Stimulated activated CD4-positive, alpha-beta T cell treated with anti-CD3 and anti-CD28 coated beads, Interleukin-1b, Interleukin-23, amount 100 ng/mL, for 48 hours (primary cell): Measurements from ENCODE around the gene NXPH4.

Experiments used
- DNase-seq: peaks from one replicate; pipeline ENCODE4 v3.0.0-alpha.2; 2020

Gene NXPH4

DNA sequence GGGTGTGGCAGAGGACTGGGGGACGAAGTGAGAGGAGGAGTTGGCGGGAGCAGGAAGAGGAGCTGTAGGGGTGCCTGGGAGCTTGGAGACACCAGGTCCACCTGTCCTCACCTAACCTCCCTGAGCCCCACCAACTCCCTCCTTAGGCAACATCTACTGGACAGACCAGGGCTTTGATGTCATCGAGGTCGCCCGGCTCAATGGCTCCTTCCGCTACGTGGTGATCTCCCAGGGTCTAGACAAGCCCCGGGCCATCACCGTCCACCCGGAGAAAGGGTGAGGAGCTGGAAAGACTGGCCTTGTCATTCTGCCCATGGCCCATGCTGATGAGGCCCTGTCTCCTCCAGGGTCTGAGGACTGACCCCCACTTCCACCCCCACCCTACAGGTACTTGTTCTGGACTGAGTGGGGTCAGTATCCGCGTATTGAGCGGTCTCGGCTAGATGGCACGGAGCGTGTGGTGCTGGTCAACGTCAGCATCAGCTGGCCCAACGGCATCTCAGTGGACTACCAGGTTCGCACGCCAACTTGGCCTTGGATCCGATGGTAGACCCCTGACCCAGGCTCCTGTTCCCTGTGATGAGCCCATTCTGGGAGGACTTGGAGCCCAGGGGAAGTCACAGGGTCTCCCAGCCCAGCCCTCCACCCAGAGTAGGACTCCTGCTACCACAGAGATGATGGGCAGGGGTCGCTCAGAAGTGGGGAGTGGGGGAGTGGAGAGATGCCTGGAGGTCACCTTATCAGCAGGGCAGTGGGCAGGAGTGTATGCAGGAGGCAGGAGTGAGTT lies 32.5 kb upstream of the NXPH4 start:
- no peak for DNase-seq

DNA sequence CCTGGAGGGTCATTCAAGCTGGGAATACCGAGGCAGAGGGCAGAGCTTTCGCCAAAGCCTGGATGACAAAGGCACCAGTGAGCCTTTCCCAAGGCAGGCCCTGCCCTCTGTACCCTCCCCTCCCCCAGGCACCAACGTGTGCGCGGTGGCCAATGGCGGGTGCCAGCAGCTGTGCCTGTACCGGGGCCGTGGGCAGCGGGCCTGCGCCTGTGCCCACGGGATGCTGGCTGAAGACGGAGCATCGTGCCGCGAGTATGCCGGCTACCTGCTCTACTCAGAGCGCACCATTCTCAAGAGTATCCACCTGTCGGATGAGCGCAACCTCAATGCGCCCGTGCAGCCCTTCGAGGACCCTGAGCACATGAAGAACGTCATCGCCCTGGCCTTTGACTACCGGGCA lies 31.2 kb upstream of the NXPH4 start:
- DNase-seq = no peak

DNA sequence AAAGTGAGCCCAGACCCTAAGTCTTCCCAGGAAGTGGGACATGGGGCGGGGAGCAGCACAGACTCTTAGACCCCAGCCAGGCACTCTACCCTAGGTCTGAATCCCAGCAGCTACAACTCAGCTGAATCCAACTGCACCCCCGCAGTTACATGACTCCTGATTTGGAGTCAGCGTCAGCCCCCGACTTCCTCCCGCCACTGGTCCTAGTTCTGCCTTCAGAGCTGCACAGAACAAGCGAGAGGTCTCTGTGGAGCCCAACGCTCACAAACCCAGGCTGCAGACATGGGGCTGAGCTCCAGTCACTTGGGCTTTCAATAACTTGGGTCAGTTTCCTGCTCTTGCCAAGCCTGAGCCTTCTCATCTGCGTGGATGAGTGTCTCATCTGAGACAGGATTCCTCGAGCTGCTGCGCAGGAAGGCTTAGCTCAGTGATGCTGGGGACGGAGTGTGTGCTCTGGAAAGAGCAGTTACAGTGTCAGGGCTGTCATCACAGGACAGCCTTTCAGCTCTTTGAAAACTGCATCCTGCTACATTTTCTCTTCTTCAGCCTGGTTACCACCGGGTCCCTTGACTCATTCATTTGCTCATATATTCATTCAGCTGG lies 30.6 kb upstream of the NXPH4 start:
- no peak for DNase-seq

DNA sequence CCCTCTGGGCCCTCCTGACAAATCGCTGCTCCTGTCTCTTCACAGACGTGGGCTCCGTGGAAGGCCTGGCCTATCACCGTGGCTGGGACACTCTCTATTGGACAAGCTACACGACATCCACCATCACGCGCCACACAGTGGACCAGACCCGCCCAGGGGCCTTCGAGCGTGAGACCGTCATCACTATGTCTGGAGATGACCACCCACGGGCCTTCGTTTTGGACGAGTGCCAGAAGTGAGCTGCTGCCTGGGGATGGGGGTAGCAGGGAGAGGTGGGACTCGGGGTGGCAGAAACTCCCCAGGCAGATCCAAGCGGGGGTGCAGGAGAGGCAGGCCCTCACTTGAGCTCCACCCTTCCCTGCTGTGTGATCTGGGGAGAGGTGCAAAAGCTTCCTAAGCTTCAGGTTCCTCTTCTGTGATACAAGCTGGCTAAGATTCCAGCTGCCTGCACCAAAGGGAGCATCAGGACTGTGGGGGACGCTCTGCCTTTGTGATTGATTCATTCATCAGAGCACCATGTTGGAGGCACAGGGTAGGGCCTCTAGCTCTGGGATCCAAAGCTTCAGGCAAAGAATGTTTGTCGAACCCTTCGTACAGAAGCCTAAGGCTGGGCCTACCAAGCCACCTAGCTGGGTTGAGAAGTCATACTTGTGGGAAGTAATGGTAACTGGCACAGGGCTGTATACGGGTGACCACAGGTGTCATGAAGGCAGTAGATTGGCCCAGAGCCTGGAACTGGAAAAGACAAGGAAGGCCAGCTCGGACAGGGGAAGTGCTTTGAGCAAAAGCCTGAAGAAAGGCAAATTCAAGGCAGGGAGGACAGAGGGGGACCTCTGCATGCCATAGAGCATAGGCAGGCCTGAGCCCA lies 29.1 kb upstream of the NXPH4 start:
- DNase-seq = no peak

DNA sequence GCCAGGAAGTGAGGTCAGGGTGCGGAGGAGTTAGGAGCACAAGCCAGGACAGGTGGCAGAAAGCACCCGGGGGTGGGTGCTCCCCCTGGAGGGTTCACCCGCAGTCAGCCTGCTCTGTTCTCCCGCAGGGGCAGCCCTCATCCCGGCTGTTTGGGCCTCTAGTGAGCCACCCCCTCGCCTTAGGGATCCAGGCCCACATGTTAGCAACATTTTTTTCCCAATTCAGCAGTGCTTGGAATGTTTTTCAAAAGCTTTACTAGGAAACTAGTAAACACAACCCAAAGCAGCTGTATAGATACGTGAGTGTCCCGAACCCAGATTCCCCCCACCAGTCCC lies 28.5 kb upstream of the NXPH4 start:
- no peak for DNase-seq

DNA sequence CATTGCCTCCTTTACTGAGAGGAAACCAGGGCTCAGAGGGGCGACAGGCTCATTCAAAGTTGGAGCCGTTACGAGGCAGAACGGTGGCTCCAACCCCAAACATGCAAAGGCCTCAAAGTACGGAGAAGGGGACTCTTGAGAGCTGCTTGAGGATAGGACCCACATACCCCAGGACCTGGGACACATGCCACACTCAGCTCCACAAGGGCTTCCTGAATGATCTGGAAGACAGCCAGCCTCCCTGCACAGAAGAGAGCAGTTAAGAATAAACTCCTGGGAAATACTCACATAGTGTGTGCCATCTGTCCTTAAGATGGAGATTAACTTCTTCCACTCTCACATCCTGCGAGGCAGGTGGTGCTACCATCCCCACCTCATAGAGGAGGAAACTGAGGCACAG lies 26.6 kb upstream of the NXPH4 start:
- no peak for DNase-seq

DNA sequence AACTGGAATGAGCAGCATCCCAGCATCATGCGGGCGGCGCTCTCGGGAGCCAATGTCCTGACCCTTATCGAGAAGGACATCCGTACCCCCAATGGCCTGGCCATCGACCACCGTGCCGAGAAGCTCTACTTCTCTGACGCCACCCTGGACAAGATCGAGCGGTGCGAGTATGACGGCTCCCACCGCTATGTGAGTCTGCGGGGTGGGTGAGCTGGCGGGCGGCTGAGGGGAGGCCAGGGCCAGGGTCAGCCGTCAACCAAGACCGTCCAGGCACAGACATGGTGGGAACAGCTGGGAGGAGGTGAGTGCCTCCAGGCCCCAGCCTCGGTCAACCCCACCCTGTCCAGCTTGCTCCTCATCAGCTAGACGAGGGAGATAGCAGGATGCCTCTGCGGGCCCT lies 25.8 kb upstream of the NXPH4 start:
- no peak for DNase-seq

DNA sequence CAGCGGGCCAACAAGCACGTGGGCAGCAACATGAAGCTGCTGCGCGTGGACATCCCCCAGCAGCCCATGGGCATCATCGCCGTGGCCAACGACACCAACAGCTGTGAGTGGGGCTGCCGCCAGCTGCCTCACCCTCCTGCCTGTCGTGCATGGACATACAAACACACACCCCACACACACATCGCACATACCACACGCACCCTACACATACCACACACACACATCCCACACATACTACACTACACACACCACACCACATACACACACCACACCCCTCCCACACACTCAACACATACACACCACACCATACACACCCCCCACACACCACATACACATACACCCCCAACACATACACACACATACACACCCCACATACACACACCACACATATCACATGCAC lies 25.2 kb upstream of the NXPH4 start:
- no peak for DNase-seq

DNA sequence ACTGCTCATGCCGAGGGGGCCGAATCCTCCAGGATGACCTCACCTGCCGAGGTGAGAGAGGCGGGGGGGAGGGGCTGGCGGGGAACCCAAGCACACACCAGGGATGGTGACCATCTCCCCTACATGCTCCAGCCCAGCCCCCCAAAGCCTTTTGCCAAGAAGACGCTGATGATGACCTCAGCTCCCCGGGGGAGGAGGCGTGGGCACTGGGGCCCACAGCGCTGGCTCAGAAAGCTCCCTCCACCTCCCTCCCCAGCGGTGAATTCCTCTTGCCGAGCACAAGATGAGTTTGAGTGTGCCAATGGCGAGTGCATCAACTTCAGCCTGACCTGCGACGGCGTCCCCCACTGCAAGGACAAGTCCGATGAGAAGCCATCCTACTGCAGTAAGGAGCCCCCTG lies 23.7 kb upstream of the NXPH4 start:
- no peak for DNase-seq

DNA sequence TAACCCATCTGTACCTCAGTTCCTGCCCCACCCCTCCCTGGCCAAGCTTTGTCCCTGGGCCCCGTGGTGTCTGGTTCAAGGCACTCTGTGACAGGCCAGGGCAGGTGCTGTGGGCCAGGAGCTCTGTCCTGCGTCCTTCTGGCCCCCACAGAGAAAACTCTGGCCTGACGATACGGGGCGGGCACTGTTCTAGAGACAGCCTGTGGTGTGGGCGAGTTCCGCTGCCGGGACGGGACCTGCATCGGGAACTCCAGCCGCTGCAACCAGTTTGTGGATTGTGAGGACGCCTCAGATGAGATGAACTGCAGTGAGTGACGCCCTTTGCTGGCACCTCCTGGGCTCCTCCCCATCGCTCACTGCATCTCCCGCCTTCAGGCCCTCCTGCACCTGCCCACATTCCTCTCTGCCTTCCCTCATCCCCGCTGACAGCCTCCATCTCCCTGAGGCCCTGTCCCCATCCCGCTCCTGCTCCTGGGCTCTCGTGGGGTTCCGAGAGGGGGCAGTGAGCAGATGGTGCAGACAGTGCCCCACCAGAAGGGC lies 22.8 kb upstream of the NXPH4 start:
- DNase-seq = no peak

DNA sequence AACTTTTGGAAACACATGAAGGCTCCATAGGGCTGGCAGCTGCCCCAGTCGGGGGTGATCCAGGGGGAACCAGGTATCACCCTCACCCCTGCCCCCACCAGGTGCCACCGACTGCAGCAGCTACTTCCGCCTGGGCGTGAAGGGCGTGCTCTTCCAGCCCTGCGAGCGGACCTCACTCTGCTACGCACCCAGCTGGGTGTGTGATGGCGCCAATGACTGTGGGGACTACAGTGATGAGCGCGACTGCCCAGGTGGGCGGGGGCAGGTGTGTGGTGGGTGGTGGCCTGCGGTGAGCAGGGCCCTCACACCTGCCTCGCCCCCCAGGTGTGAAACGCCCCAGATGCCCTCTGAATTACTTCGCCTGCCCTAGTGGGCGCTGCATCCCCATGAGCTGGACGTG lies 22.3 kb upstream of the NXPH4 start:
- no peak for DNase-seq

DNA sequence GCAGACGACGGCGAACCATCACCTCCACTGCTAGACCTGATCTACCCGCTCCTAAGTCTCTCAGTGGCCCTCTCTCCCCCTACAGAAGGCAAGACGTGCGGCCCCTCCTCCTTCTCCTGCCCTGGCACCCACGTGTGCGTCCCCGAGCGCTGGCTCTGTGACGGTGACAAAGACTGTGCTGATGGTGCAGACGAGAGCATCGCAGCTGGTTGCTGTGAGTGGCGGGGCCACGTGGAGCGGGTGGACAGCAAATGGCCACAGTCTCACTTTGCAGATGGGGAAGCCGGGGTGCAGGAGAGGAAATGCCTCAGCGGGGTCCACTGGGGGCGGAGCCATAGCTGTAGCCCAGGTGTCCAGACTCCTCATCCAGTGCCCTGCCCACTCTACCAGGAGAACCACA lies 21.4 kb upstream of the NXPH4 start:
- no peak for DNase-seq

DNA sequence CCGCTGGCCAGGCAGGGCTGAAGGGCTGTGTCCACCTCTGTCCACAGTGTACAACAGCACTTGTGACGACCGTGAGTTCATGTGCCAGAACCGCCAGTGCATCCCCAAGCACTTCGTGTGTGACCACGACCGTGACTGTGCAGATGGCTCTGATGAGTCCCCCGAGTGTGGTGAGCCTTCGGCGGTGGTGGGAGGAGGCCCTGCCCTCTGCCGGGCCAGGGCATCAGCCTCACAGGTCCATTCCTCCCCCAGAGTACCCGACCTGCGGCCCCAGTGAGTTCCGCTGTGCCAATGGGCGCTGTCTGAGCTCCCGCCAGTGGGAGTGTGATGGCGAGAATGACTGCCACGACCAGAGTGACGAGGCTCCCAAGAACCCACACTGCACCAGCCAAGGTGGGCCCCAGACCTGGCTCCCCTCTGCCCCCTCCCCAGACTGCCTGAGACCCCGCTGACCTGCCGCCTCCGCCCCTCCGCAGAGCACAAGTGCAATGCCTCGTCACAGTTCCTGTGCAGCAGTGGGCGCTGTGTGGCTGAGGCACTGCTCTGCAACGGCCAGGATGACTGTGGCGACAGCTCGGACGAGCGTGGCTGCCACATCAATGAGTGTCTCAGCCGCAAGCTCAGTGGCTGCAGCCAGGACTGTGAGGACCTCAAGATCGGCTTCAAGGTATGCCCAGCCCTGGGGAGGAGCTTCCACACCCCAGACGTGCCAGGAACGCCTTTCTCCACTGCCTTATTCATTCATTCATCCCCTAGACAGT lies 20.8 kb upstream of the NXPH4 start:
- DNase-seq = no peak

DNA sequence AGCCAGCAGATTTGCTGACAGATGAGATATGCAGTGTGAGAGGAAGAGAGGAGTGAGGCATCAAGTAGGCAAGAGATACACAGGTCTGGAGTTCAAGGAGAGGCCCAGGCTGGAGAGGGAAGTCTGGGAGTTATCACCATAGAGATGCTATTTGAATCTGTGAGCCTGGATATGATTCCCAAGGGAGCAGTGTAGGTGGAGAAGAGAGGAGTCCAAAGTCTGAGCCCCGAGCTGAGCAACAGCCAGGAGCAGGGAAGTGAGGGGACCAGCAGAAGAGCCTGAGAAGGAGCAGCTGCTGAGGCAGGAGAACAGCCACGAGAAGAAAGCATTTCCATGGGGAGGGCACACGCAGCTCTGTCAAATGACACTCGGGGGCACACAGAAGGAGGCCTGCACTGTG lies 20.2 kb upstream of the NXPH4 start:
- DNase-seq = no peak

DNA sequence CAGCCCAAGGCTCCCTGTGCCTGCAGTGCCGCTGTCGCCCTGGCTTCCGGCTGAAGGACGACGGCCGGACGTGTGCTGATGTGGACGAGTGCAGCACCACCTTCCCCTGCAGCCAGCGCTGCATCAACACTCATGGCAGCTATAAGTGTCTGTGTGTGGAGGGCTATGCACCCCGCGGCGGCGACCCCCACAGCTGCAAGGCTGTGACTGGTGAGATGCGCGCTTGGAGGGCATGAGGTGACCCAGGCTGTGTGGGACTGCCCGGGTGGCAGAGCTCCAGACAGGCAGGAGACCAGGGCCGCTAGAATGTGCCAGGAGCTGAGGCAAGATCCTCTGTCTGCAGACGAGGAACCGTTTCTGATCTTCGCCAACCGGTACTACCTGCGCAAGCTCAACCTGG lies 19.6 kb upstream of the NXPH4 start:
- DNase-seq = no peak

DNA sequence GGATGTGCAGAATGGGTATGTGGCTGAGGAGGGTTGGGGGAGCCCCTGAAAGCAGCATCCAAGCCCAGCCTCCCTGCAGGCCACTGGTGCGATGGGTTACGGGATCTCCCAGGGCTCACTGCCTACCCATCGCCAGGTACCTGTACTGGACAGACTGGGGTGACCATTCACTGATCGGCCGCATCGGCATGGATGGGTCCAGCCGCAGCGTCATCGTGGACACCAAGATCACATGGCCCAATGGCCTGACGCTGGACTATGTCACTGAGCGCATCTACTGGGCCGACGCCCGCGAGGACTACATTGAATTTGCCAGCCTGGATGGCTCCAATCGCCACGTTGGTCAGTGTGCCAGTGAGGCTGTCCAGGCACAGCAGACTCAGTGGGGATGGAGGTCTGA lies 18.3 kb upstream of the NXPH4 start:
- no peak for DNase-seq

DNA sequence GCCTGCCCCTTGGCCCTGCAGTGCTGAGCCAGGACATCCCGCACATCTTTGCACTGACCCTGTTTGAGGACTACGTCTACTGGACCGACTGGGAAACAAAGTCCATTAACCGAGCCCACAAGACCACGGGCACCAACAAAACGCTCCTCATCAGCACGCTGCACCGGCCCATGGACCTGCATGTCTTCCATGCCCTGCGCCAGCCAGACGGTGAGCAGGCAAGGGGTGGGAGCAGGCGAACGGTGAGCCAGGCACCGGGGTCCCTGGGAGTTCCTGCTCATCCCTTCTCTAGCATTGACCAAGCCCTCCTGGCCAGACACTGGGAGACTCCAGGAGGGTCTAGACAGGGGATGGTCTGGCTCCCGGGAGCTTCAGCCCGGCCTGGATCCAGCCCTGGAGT lies 17.4 kb upstream of the NXPH4 start:
- no peak for DNase-seq

DNA sequence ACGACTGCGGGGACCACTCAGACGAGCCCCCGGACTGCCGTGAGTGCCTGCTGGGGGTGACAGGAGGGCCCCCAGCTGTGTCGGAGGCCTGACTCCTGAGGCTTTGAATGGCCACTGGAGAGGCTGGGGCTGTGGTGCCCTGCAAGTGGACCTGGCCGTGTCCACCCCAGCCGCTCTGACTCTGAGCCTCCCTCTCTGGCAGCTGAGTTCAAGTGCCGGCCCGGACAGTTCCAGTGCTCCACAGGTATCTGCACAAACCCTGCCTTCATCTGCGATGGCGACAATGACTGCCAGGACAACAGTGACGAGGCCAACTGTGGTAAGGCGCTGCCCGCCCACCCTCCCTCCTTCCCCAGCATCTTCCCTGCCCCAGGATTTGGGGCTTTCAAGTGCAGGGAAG lies 16.1 kb upstream of the NXPH4 start:
- DNase-seq = no peak

DNA sequence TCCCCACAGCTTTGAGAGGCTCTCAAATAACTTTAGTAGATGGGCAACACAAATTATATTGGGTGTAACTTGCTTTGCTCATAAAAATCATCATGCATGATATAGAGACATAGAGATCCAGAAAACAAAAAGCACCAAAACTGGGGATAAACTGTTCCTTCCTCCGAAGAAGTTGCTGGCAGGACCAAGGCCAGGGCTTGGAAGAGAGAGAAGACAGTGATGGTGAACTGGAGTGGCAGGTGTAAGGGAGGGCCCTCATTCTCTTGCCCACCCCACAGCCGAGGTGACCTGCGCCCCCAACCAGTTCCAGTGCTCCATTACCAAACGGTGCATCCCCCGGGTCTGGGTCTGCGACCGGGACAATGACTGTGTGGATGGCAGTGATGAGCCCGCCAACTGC lies 15.4 kb upstream of the NXPH4 start:
- no peak for DNase-seq

DNA sequence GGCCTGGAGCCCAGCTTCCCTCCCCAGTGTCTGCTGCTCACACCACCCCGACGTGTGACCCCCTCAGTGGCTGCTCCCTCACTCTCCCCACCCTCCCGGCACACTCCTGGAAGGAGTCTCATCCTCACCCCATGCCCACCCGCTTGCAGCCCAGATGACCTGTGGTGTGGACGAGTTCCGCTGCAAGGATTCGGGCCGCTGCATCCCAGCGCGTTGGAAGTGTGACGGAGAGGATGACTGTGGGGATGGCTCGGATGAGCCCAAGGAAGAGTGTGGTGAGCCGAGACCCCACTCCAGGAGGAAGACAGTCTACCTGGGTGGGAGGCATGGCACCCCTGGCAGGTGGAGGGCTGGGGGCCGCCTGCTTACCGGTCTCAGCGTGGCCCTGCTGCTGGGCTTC lies 15.0 kb upstream of the NXPH4 start:
- no peak for DNase-seq

DNA sequence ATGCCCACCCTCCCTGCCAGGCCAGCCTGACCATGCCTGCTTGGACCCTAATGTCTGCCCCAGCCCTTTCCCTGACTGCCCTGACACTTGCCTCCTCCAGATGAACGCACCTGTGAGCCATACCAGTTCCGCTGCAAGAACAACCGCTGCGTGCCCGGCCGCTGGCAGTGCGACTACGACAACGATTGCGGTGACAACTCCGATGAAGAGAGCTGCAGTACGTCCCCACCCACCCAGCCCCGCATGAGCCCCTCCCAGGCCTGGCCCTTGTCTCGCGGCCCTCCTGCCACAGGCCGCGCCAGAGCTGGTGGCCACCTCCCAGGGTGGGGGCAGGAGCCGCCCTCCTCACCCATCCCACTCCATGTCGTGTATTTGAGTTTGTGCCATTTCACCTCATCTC lies 14.3 kb upstream of the NXPH4 start:
- no peak for DNase-seq

DNA sequence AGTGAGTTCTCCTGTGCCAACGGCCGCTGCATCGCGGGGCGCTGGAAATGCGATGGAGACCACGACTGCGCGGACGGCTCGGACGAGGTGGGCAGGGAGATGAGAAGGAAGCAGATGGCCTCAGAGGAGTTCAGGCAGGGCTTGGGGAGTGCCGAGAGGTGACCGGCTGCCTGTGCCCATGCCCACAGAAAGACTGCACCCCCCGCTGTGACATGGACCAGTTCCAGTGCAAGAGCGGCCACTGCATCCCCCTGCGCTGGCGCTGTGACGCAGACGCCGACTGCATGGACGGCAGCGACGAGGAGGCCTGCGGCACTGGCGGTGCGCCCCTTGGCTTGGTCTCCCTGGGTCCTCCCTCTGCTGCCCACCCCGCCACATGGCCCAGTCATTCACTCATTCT lies 13.4 kb upstream of the NXPH4 start:
- DNase-seq = no peak

DNA sequence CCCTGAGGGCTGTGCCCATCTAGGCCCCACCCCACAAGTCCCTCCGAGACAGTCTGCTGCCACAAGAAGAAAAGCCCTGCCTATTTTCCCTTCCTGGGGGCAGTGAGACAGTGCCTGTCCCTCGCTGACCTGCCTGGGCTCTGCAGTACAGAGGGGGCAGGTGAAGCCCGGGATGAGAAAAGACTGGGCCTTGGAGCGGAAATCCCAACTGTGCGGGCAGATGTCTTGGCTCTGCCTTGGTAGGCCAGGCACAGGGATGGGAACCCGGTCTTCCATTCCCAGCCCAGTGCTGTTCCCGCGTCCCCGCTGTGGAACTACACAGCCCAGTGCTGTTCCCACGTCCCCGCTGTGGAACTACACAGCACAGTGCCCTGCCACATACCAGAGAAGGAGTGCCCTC lies 12.8 kb upstream of the NXPH4 start:
- no peak for DNase-seq
